NCI-H82 treated with DMSO at 0.1 percent for 48 hours (cell line): Measurements from ENCODE around the gene CRLF1.
A peak's percentile ranks its signal among the peaks of the same experiment; 100 is the strongest.

Source experiments
- DNase-seq: peaks from one replicate; lab custom pipeline; 2025; ENCODE audit not compliant: unreplicated experiment; lab: John Stamatoyannopoulos, UW

CRLF1 gene

GRCh38 chr19:18636969-18637629 lies 30.5 kb upstream of the CRLF1 start, which contains the start of gene KLHL26:
KLHL26 (plus strand) TSS chr19:18637028; CDS start chr19:18637055, 27 bp downstream.
- DNase-seq: no peak

DNA sequence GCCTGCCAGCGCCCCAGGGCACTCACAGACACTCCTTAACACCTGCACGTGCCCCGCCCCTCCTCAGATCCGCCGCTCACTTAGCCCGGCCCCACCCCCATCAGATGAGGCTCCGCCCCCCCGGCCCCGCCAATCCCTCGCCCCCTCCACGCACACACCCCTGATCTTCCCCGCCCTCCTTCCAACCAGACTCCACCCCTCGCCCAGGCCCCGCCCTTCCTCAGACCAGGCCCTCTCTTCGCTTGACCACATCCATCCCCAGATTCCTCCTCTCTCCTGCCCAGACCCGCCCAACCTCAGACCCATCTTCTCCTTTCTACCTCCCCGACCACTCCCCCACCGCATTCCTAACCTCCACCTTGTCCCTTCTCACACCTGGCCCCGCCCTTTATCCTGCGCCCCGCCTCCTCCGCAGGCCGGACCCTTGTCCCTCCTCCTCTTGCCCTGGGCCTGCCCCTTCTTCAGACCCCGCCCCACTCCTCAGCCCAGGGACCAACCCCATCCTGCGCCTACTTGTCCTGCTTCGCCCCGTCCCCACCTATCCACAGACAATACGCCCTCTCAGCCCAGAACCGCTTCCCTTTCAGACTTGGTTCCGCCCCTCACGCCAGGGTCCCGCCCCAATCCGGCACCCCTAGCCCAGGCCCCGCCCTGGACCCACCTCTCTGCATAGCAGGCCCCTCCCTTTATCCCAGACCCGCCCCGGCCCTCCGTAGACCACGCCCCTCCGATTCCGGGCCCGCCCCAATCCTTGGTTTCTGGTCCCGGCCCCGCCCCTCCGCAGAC lies 29.8 kb upstream of the CRLF1 start:
- peak; percentile 98 for DNase-seq

DNA sequence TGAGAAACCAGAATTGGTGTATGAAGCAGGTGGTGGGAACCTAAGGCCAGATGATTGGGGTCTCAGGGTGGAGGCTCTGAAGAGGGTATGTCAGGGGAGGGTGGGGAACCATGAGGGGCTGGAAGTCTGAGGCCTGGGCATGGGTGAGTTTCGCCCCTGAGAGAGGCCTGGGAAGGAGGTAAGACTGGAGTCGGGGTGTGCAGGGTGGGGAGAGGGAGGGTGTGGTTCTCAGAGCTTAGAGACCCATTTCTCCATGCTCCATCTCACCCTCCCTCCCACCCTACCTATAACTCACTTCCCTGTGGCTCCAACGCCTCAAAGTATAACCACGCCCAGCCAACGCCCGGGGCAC lies 29.2 kb upstream of the CRLF1 start:
- DNase-seq: no peak

GRCh38 chr19:18634612-18635297 lies 28.2 kb upstream of the CRLF1 start:
- DNase-seq: no peak

DNA sequence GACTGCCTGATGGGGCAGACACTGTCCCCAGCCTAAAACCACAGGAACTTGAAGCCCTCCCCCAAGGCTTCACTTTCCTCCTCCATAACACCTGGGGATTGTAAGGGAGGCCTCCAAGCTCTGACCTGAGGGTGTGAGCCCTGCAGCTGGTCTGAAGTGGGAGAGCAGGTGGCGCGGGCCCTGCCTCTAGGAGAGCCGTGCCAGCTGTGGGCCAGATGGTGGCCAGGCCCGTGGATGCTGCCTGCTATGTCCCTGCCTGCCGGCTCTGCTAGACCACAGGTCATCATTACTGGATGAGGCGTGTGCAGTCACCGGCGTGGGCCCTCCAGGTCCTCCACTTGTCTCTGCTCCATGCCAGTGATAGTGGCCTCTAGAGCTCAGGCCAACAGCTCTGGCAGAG lies 26.7 kb upstream of the CRLF1 start:
- DNase-seq: no peak

DNA sequence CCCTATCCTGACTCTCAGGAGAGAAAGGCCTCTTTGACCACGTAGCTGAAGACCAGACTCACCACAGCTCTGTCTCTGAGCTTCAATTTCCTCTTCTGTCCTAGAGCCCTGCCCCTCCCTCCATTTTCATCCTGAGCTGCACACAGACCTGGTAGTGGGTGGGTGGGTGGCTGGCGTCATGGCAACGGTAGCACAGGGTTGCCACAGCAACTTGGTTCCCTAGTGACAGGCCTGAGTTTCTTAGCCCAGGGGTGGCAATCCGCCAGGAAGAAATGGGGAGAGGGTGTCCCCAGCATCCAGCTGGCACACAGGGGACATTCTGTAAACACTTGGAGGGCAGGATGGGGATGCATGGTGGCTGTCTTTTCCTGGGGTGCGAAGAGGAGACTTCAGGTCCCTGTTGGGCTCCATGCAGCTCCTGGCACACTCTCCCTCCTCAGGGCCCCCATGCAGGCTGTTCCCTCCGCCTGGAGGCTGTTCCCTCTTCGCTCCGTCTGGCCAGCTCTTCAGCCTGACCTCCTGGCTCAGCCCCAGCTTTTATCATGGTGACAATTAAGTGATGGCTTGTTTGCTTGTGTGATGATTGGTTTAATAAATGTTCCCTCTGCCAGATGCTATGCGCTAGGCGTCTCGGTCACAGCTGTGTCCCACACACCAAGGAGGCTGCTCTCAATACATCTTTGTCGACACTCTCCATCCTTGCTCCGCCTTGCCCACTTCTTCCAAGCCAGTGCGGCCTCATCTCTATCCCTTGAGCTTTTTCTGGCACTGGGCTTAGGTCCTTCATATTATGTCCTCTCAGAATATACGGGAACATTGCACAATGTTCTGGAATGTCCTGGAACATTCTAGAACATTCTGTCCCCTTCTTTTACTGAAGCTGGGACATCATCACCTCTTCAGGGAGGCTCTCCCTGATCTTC lies 22.8 kb upstream of the CRLF1 start:
- no peak for DNase-seq

GRCh38 chr19:18626906-18627305 lies 20.3 kb upstream of the CRLF1 start:
- no peak for DNase-seq

DNA sequence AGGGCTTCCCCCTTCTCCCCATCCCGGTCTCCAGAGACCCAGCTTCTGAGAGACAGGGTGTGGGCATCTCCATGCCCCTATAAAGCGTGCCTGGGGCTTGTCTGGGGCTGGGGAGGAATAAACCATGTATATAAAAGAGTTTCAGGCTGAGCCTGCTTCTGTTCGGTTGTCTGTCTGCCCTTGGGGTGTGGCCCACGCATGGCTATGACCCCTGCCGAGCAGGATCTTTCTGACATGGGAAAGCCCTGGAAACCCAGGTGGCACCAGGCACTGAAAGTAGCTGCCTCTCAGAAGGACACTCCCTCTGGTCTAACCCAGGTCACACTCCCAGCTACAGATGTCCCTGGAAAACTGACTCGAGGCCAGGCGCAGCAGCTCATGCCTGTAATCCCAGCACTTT lies 14.3 kb upstream of the CRLF1 start:
- no peak for DNase-seq

- no peak for DNase-seq
These were observed 13.7 kb upstream of the CRLF1 start for GRCh38 chr19:18620311-18620710.

GRCh38 chr19:18618236-18618635 lies 11.6 kb upstream of the CRLF1 start:
- no peak for DNase-seq

GRCh38 chr19:18617562-18617961 lies 11.0 kb upstream of the CRLF1 start:
- no peak for DNase-seq

GRCh38 chr19:18616023-18616422 lies 9.4 kb upstream of the CRLF1 start:
- no peak for DNase-seq

GRCh38 chr19:18613589-18614234 lies 7.1 kb upstream of the CRLF1 start:
- no peak for DNase-seq

GRCh38 chr19:18612772-18613588 lies 6.4 kb upstream of the CRLF1 start, which contains the start of gene TMEM59L:
TMEM59L (plus strand) TSS chr19:18612870; CDS start chr19:18612959, 89 bp downstream.
- no peak for DNase-seq

DNA sequence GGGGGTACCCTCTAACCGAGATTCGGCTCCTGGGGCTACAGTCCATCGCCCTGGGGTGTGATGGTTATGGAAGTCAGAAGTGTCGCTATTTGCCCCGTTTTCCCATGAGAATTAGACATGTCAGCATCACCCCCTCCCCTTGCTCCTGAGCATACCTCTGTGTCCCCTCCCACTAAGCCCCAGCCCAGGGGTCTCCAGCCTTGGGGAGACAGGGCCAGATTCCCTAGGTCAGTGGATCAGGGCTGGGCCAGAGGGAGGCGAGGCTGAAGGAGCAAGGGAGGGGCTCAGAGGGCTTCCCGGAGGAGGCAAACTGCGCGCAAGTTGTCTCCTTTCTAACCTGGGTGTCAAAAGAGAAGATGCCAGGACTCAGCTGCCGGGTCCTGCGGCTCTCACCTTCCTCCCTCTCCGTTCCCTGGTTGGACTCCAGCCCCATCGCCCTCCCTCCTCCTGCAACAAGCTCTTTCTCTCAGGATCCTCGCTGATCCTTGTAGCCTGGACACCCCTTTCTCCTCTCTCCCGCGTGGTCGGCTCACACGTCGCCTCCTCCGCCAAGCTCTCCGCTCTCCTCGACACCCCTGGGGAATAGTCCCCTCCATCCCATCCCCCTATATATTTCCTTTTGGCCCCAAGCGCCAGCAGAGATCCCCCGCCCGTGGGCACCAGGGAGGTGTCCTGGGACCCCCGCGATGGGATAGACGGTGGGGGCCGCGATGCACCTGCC lies 5.6 kb upstream of the CRLF1 start:
- no peak for DNase-seq

GRCh38 chr19:18611327-18612050 lies 4.9 kb upstream of the CRLF1 start:
- no peak for DNase-seq

DNA sequence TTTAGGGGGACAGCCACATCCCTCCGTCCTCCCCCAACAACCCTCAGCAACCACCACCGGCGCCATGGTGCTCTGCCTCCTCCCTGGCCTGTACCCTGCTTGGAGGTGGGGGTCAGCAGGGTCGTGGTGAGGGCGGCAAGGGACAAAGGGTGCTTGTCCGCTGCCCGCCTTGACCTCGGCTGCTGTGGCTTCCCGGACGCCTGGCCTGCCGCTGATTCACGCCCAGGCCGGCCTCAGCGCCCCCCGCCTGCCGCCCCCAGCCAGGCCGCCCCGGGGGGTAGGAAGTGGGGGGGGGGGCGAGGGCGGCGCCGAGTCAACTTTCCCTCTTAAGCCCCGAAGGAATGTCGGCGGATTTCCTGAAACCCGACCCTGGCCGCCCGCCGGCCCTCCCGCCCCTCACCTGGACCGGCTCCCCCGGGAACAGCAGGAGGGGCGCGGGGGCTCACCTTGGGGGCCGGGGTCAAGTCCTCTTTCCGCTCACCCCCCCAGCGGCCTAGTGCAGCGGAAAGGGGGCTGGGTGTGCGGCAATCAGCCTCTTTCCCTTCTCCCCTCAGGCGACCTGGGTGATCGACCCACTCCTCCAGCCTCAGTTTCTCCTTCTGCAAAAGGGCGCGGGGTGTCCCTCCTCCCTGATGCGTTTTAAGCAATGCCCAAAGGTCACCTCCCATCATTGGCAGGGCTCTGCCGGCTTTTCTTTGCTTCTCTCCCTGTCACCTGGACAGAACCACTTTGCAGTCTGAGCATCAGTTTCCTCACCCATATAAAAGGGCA lies 4.1 kb upstream of the CRLF1 start:
- no peak for DNase-seq

- no peak for DNase-seq
These were observed 3.6 kb upstream of the CRLF1 start for GRCh38 chr19:18610245-18610555.
